Measurements from ENCODE around the gene IGFBP5. TPM values are rescaled to one million over a fixed set of nuclear protein-coding genes. Genes with fewer than 3 reads are reported as not detected.

IGFBP5 gene
- polyA plus RNA-seq, 1 donor from 2014 or later: 1.6 TPM

DNA sequence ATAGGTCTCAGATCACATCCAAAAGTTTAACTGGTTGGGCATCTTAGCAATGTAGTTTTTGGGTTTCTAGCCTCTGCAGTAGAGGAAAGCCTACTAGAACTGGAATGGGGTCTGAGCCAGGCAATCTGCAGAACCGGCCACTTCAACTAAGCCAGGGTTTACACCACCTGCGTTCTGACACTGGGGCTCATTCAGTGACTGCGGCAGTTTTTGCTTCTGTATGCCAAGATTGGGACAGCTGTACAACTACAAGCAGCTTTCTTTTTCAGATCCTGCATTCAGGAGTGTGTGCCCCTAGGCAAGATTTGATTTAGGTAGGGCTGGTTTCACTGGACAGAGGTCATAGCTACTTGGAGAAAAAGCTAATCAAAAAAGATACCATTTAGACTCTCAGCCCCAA lies 43.7 kb upstream of the IGFBP5 start:
- H3K9ac ChIP-seq (ENCODE audit: low read length): no peak overlapping the region

DNA sequence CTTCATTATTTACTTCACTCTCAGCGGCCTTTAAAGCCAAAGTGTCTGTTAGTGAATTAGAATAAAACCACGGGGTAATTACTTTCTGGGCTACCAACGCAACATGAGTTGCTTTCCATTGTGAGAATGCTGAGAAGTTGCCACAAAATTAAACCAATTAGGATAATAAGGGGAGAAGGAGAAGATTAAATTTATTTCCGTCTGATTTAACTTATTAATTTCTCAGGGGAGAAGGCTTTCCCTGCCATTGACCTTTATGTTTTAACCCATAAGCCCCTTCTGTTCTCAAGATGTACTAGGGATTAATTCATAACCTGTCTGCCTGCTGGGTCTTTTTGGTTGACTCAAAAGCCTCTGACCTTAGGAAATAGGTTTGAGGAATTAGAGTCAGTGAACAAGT lies 42.3 kb upstream of the IGFBP5 start:
- Histone ChIP-seq H2AFZ (ENCODE audit: low read depth, low read length) (no peak overlapping the region), H3K4me2 (ENCODE audit: low read length) (no peak overlapping the region), H3K36me3 (ENCODE audit: insufficient read depth, low read length) (no peaks in the 10 kb centered on the region), H3K4me3 (ENCODE audit: low read length) (no peak overlapping the region), H3F3A (ENCODE audit: insufficient read depth, low read length, poor library complexity, severe bottlenecking) (no peaks in the 10 kb centered on the region), H3K27ac (ENCODE audit: low read length) (no peak overlapping the region), H3K9ac (ENCODE audit: low read length) (no peak overlapping the region), H4K20me1 (ENCODE audit: insufficient read depth) (no peaks in the 10 kb centered on the region), H3K79me2 (replicated peaks; ENCODE audit: insufficient read depth, low read length) (no peaks in the 10 kb centered on the region), H3K9me2 (ENCODE audit: insufficient read depth, low read length) (no peaks in the 10 kb centered on the region), H3K9me3 (ENCODE audit: low read length) (no peaks in the 10 kb centered on the region), H3K27me3 (ENCODE audit: insufficient read depth, low read depth, low read length) (no peaks in the 10 kb centered on the region)
- TF ChIP-seq EP300 (conservative IDR thresholded peaks at IDR 0.05; ENCODE audit: poor library complexity, severe bottlenecking) (no peak), MXI1 (conservative IDR thresholded peaks at IDR 0.05; ENCODE audit: poor library complexity, severe bottlenecking) (no peak), RAD21 (conservative IDR thresholded peaks at IDR 0.05) (no peak), EZH2 (IDR thresholded peaks at IDR 0.05; ENCODE audit: borderline replicate concordance, insufficient read depth, low read length, poor library complexity, severe bottlenecking) (no peak), TAF1 (IDR thresholded peaks at IDR 0.05; ENCODE audit: low read depth) (no peak)
- TF ChIP-seq, protein P1, sequence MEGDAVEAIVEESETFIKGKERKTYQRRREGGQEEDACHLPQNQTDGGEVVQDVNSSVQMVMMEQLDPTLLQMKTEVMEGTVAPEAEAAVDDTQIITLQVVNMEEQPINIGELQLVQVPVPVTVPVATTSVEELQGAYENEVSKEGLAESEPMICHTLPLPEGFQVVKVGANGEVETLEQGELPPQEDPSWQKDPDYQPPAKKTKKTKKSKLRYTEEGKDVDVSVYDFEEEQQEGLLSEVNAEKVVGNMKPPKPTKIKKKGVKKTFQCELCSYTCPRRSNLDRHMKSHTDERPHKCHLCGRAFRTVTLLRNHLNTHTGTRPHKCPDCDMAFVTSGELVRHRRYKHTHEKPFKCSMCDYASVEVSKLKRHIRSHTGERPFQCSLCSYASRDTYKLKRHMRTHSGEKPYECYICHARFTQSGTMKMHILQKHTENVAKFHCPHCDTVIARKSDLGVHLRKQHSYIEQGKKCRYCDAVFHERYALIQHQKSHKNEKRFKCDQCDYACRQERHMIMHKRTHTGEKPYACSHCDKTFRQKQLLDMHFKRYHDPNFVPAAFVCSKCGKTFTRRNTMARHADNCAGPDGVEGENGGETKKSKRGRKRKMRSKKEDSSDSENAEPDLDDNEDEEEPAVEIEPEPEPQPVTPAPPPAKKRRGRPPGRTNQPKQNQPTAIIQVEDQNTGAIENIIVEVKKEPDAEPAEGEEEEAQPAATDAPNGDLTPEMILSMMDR (IDR thresholded peaks at IDR 0.05; ENCODE audit: poor library complexity, severe bottlenecking): no peak
- TF ChIP-seq, protein P2, sequence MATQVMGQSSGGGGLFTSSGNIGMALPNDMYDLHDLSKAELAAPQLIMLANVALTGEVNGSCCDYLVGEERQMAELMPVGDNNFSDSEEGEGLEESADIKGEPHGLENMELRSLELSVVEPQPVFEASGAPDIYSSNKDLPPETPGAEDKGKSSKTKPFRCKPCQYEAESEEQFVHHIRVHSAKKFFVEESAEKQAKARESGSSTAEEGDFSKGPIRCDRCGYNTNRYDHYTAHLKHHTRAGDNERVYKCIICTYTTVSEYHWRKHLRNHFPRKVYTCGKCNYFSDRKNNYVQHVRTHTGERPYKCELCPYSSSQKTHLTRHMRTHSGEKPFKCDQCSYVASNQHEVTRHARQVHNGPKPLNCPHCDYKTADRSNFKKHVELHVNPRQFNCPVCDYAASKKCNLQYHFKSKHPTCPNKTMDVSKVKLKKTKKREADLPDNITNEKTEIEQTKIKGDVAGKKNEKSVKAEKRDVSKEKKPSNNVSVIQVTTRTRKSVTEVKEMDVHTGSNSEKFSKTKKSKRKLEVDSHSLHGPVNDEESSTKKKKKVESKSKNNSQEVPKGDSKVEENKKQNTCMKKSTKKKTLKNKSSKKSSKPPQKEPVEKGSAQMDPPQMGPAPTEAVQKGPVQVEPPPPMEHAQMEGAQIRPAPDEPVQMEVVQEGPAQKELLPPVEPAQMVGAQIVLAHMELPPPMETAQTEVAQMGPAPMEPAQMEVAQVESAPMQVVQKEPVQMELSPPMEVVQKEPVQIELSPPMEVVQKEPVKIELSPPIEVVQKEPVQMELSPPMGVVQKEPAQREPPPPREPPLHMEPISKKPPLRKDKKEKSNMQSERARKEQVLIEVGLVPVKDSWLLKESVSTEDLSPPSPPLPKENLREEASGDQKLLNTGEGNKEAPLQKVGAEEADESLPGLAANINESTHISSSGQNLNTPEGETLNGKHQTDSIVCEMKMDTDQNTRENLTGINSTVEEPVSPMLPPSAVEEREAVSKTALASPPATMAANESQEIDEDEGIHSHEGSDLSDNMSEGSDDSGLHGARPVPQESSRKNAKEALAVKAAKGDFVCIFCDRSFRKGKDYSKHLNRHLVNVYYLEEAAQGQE (IDR thresholded peaks at IDR 0.05; ENCODE audit: borderline replicate concordance): no peak

More for the DNA sequence above, 43.7 kb upstream of the IGFBP5 start:
- TF ChIP-seq SMC3 (conservative IDR thresholded peaks at IDR 0.05; ENCODE audit: poor library complexity) (no peak), TAF1 (IDR thresholded peaks at IDR 0.05; ENCODE audit: low read depth) (no peak), EZH2 (IDR thresholded peaks at IDR 0.05; ENCODE audit: borderline replicate concordance, insufficient read depth, low read length, poor library complexity, severe bottlenecking) (no peak), RAD21 (conservative IDR thresholded peaks at IDR 0.05) (no peak), POLR2AphosphoS5 (IDR thresholded peaks at IDR 0.05) (no peak), MXI1 (conservative IDR thresholded peaks at IDR 0.05; ENCODE audit: poor library complexity, severe bottlenecking) (no peak), EP300 (conservative IDR thresholded peaks at IDR 0.05; ENCODE audit: poor library complexity, severe bottlenecking) (no peak)
- TF ChIP-seq, protein P1 (IDR thresholded peaks at IDR 0.05; ENCODE audit: poor library complexity, severe bottlenecking): no peak
- TF ChIP-seq, protein P2 (IDR thresholded peaks at IDR 0.05; ENCODE audit: borderline replicate concordance): no peak
- no peaks in the 10 kb centered on the region for H3F3A ChIP-seq (ENCODE audit: insufficient read depth, low read length, poor library complexity, severe bottlenecking)
- no peaks in the 10 kb centered on the region for H4K20me1 ChIP-seq (ENCODE audit: insufficient read depth)
- H3K4me3 ChIP-seq (ENCODE audit: low read length): no peak overlapping the region
- H3K36me3 ChIP-seq (ENCODE audit: insufficient read depth, low read length): no peaks in the 10 kb centered on the region
- H2AFZ ChIP-seq (ENCODE audit: low read depth, low read length): no peak overlapping the region
- no peaks in the 10 kb centered on the region for H3K9me3 ChIP-seq (ENCODE audit: low read length)
- H3K27ac ChIP-seq (ENCODE audit: low read length): no peak overlapping the region
- H3K4me2 ChIP-seq (ENCODE audit: low read length): no peak overlapping the region
- no peaks in the 10 kb centered on the region for H3K9me2 ChIP-seq (ENCODE audit: insufficient read depth, low read length)
- H3K27me3 ChIP-seq (ENCODE audit: insufficient read depth, low read depth, low read length): no peaks in the 10 kb centered on the region
- no peaks in the 10 kb centered on the region for H3K79me2 ChIP-seq (replicated peaks; ENCODE audit: insufficient read depth, low read length)
